ENCODE data around the gene KDSR. TPM values are rescaled to one million over a fixed set of nuclear protein-coding genes. Genes with fewer than 3 reads are reported as not detected.

Gene KDSR
- total and polyA plus RNA-seq, 2 of the 13 experiments (the other 11 are each of a cell fraction or from before 2014, with no cell fraction given), result 10.4 to 20.9 TPM

GRCh38 chr18:63317982-63318888 lies 48.8 kb downstream of the KDSR start (continued):
- 0 out of 2 replicates have a peak, but pooled peaks have one; percentile 31 for TF ChIP-seq ZMYM4 (CRISPR knock-in tag; IDR thresholded peaks at IDR 0.05)
- no peak for TF ChIP-seq HOMEZ (CRISPR knock-in tag; IDR thresholded peaks at IDR 0.05; ENCODE audit: low read depth)
- TF ChIP-seq MAX (IDR thresholded peaks at IDR 0.05), result 0 out of 2 replicates have a peak, but pooled peaks have one; percentile 24
- peak; percentile 82 for TF ChIP-seq ZEB1 (IDR thresholded peaks at IDR 0.05; ENCODE audit: insufficient replicate concordance, low read depth)
- TF ChIP-seq POGZ (CRISPR knock-in tag; IDR thresholded peaks at IDR 0.05), result peak; percentile 46; the same call in 1 of the 2 replicates

- Histone ChIP-seq H3K9ac (ENCODE audit: insufficient read depth, low read depth, low read length) (no peak overlapping the region), H3K27me3 (ENCODE audit: control insufficient read depth in 1 of 2, insufficient read depth in 2 of 2, low read length in 2 of 2) (peaks cover 0 to 26% of the 10 kb centered on the region in 2 experiments; a peak in 4 of 5 replicates), H4K20me1 (ENCODE audit: insufficient read depth, low read length) (no peaks in the 10 kb centered on the region), H3K4me3 (replicated peaks in 1 of 3; ENCODE audit: insufficient read depth in 1 of 3, low read depth in 2 of 3, low read length in 3 of 3) (no peak overlapping the region), H3K4me2 (ENCODE audit: low read depth, low read length) (no peak overlapping the region), H3K9me3 (ENCODE audit: low read length) (no peaks in the 10 kb centered on the region), H3K36me3 (replicated peaks in 1 of 2; ENCODE audit: control insufficient read depth in 1 of 2, insufficient read depth in 2 of 2, low read length in 2 of 2) (no peaks in the 10 kb centered on the region), H3K4me1 (ENCODE audit: insufficient read depth, low read length) (peaks cover 42% of the 10 kb centered on the region), H2AFZ (ENCODE audit: low read length) (no peak overlapping the region), H3K79me2 (ENCODE audit: insufficient read depth, low read length) (no peaks in the 10 kb centered on the region), H3K27ac (ENCODE audit: extremely low read length, insufficient read depth, low read length) (no peak overlapping the region)
- in situ Hi-C loops (cut with HindIII; ENCODE audit: extremely low pct_ligation_motif_present, low pct_unique_long_range_greater_than_20kb) (loop anchor here (10.0 kb wide), 1 partner anchor 183 kb away; no protein-coding TSS in a partner anchor), intact Hi-C loops (cut with micrococcal nuclease; ENCODE audit: unreplicated experiment) (no loop called here)
- no peak for ATAC-seq
- CTCF ChIA-PET (ENCODE audit: low intra/inter-chr PET ratio, low total read pairs), result no interaction called here
- WGBS (ENCODE audit: low lambda C conversion rate), result 57% methylated on average over 9 of the region's 10 CpGs
- no peak for FAIRE-seq
- no TSS peak for BruUV-seq (replicated peaks)
- POLR2A ChIA-PET, result no interaction called here
- no peak for DNase-seq (ENCODE audit: low spot score)
- TF ChIP-seq NFAT5 (CRISPR knock-in tag; IDR thresholded peaks at IDR 0.05) (no peak), ZNF430 (CRISPR knock-in tag; IDR thresholded peaks at IDR 0.05) (no peak), ZNF724P (CRISPR knock-in tag; IDR thresholded peaks at IDR 0.05; ENCODE audit: borderline replicate concordance) (no peak), KLF15 (CRISPR knock-in tag; IDR thresholded peaks at IDR 0.05; ENCODE audit: borderline replicate concordance) (no peak), MEIS1 (CRISPR knock-in tag; IDR thresholded peaks at IDR 0.05; ENCODE audit: borderline replicate concordance) (no peak), HMG20A (CRISPR knock-in tag; IDR thresholded peaks at IDR 0.05; ENCODE audit: borderline replicate concordance) (no peak), TOE1 (CRISPR knock-in tag; IDR thresholded peaks at IDR 0.05) (no peak), POLR2G (IDR thresholded peaks at IDR 0.05; ENCODE audit: low read depth, low read length) (no peak), ZSCAN5A (CRISPR knock-in tag; IDR thresholded peaks at IDR 0.05; ENCODE audit: borderline replicate concordance) (no peak)
Observed at GRCh38 chr18:63317556-63317946, 49.5 kb downstream of the KDSR start.

Data from HepG2 (cell line).